DND-41 (cell line): ENCODE measurements around the gene CT47B1.
"Not testable (repeated sequence)": the region's sequence is repeated elsewhere in the genome, so short reads cannot be mapped to it uniquely, and the experiment has no call there.

Source experiments
- ATAC-seq: fragments of 200-7000 bp; cut with Tn5 transposase; 3 replicates; pipeline ENCODE4 v1.9.1; 2021; ENCODE audit warnings: low read depth; ENCODE audit not compliant: insufficient read depth
- DNase-seq: peaks from one replicate; pipeline ENCODE4 v3.0.0-alpha.2; 2020
- H2AFZ ChIP-seq: 2 replicates; pipeline ENCODE4 v1.6.0; 2012; ENCODE audit warnings: low read depth, low read length
- H3K27ac ChIP-seq: 2 replicates; pipeline ENCODE4 v1.5.1; 2012; ENCODE audit warnings: low read length, inconsistent platforms
- H3K27me3 ChIP-seq: fragments of 200-600 bp; sonication (generic); 2 replicates; pipeline ENCODE4 v1.6.0; 2012; ENCODE audit warnings: low read length, mild to moderate bottlenecking, inconsistent platforms; ENCODE audit not compliant: insufficient read depth, poor library complexity
- H3K36me3 ChIP-seq: 2 replicates; pipeline ENCODE4 v1.5.1; 2012; ENCODE audit warnings: low read length, inconsistent platforms; ENCODE audit not compliant: insufficient read depth
- H3K4me1 ChIP-seq: 2 replicates; pipeline ENCODE4 v1.5.1; 2012; ENCODE audit warnings: mild to moderate bottlenecking, low read length; ENCODE audit not compliant: insufficient read depth
- H3K4me2 ChIP-seq: 2 replicates; pipeline ENCODE4 v1.6.0; 2012; ENCODE audit warnings: mild to moderate bottlenecking, moderate library complexity, low read length, inconsistent platforms; ENCODE audit not compliant: insufficient read depth
- H3K4me3 ChIP-seq, 2 experiments: fragments of 200-600 bp in 1 of 2; shearing (Covaris generic) in 1 of 2; 2 replicates each; pipeline ENCODE4 v1.5.1; 2012 to 2016; ENCODE audit warnings: inconsistent platforms in 2 of 2, low read length in 2 of 2, mild to moderate bottlenecking in 2 of 2, low read depth in 1 of 2, moderate library complexity in 1 of 2
- H3K79me2 ChIP-seq: 2 replicates; pipeline ENCODE4 v1.6.0; 2012; ENCODE audit warnings: low read length, inconsistent platforms; ENCODE audit not compliant: insufficient read depth
- H3K9ac ChIP-seq: 2 replicates; pipeline ENCODE4 v1.6.0; 2012; ENCODE audit warnings: low read depth, mild to moderate bottlenecking, inconsistent platforms, low read length, moderate library complexity
- H3K9me3 ChIP-seq: 2 replicates; pipeline ENCODE4 v1.5.1; 2012; ENCODE audit warnings: low read length, moderate library complexity, mild to moderate bottlenecking, inconsistent platforms; ENCODE audit not compliant: insufficient read depth, severe bottlenecking
- H4K20me1 ChIP-seq: 2 replicates; pipeline ENCODE4 v1.6.0; 2012; ENCODE audit warnings: low read length; ENCODE audit not compliant: insufficient read depth
- CTCF ChIP-seq: IDR thresholded peaks from 2 replicates; pipeline ENCODE4 v1.5.1; 2012; ENCODE audit warnings: borderline replicate concordance, low read length, moderate library complexity, mild to moderate bottlenecking; ENCODE audit not compliant: poor library complexity, severe bottlenecking; ENCODE audit errors: extremely low read depth
- EZH2 ChIP-seq: IDR thresholded peaks from 3 replicates; pipeline ENCODE4 v1.6.1; 2012; ENCODE audit warnings: borderline replicate concordance, low read depth, mild to moderate bottlenecking, moderate library complexity, low read length, inconsistent platforms; ENCODE audit not compliant: severe bottlenecking

Gene CT47B1

GRCh38 chrX:120875766-120876165, at the start of gene CT47B1:
TSS of gene CT47B1 (minus strand) at chrX:120875866. CDS start at chrX:120875670, 196 bp downstream.
- not testable (repeated sequence) for ATAC-seq, H4K20me1 ChIP-seq, H3K9me3 ChIP-seq, H2AFZ ChIP-seq, H3K9ac ChIP-seq, H3K4me1 ChIP-seq, H3K79me2 ChIP-seq, H3K27me3 ChIP-seq, H3K27ac ChIP-seq, DNase-seq, H3K36me3 ChIP-seq, H3K4me2 ChIP-seq, H3K4me3 ChIP-seq

GRCh38 chrX:120874678-120875557, 748 bp downstream of the CT47B1 start:
- Histone ChIP-seq H3K36me3 (no peaks in the 10 kb centered on the region), H2AFZ (no peak overlapping the region), H3K27me3 (no peaks in the 10 kb centered on the region), H3K4me3 (no peak overlapping the region), H3K9ac (no peak overlapping the region), H3K9me3 (no peaks in the 10 kb centered on the region), H3K27ac (no peak overlapping the region), H4K20me1 (no peaks in the 10 kb centered on the region), H3K79me2 (no peaks in the 10 kb centered on the region), H3K4me1 (no peaks in the 10 kb centered on the region), H3K4me2 (no peak overlapping the region)
- no peak for ATAC-seq
- TF ChIP-seq CTCF (no peak), EZH2 (no peak)
- DNase-seq: no peak

GRCh38 chrX:120857240-120857639, 18.4 kb downstream of the CT47B1 start:
- Histone ChIP-seq H3K9ac (no peak overlapping the region), H3K79me2 (no peaks in the 10 kb centered on the region), H3K4me1 (no peaks in the 10 kb centered on the region), H3K27me3 (no peaks in the 10 kb centered on the region), H3K9me3 (no peaks in the 10 kb centered on the region), H3K27ac (no peak overlapping the region), H4K20me1 (no peaks in the 10 kb centered on the region), H2AFZ (no peak overlapping the region), H3K4me3 (no peak overlapping the region), H3K36me3 (no peaks in the 10 kb centered on the region), H3K4me2 (no peak overlapping the region)
- no peak for DNase-seq
- TF ChIP-seq CTCF (no peak), EZH2 (no peak)
- no peak for ATAC-seq

- Histone ChIP-seq H2AFZ (no peak overlapping the region), H3K9me3 (no peaks in the 10 kb centered on the region), H3K27me3 (no peaks in the 10 kb centered on the region), H3K79me2 (no peaks in the 10 kb centered on the region), H3K27ac (no peak overlapping the region), H4K20me1 (no peaks in the 10 kb centered on the region), H3K9ac (no peak overlapping the region), H3K4me1 (no peaks in the 10 kb centered on the region), H3K4me3 (no peak overlapping the region), H3K36me3 (no peaks in the 10 kb centered on the region), H3K4me2 (no peak overlapping the region)
- DNase-seq (no peak), ATAC-seq (no peak)
- TF ChIP-seq EZH2 (no peak), CTCF (no peak)
These were observed 34.8 kb downstream of the CT47B1 start for GRCh38 chrX:120840827-120841226.
